Measurements from ENCODE around the gene ALKBH5. TPM values are rescaled to one million over a fixed set of nuclear protein-coding genes. Genes with fewer than 3 reads are reported as not detected.
A peak's percentile ranks its signal among the peaks of the same experiment; 100 is the strongest.

The ALKBH5 gene
- total RNA-seq, 5 donors from 2014 or later (not counting 1 experiment from before 2014, with no cell fraction given): 99.0 to 122 (median 103) TPM

DNA sequence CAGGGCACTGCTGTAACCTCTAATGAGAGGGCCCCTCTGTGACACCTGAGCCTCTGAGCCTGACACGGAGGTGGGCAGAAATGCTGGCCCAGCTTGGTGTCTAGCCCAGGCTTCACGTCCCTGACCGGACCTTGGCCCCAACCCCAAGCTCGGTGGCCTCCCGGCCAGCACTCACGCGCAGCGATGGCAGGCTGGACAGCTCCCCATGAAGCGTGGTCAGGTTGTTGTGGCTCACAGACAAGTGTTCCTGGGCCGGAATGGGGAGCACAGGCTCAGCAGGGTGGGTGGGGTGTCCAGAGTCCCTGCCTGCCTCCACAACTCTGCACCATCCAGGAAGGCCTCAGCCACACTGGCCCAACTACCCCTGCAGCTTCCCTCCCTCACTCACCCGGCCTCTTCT is 72.7 kb downstream of the ALKBH5 start:
- Mint-ChIP-seq H3K27me3 (no peaks in the 10 kb centered on the region), H3K4me1 (peaks cover 22 to 40% (median 34%) of the 10 kb centered on the region in 3 donors), H3K27ac (peak overlapping the region in 1 of 2 donors; percentile 58), H3K36me3 (peaks cover 18% of the 10 kb centered on the region), H3K9me3 (no peaks in the 10 kb centered on the region), H3K4me3 (peak overlapping the region; percentile 59 to 98 (median 95))
- H3K9me3 ChIP-seq: no peaks in the 10 kb centered on the region
- no peak overlapping the region for H3K4me3 ChIP-seq (ENCODE audit: control insufficient read depth in 1 of 2, extremely low read depth in 1 of 2, low read length in 1 of 2)
- peaks cover 14 to 49% of the 10 kb centered on the region in 2 experiments for H3K4me1 ChIP-seq (ENCODE audit: control insufficient read depth in 1 of 2, extremely low read depth in 1 of 2, insufficient read depth in 2 of 2, low read length in 2 of 2)
- ChIA-PET POLR2A (interaction anchor here in 1 of 2 donors (0.6 kb wide), 1 partner anchor 178 kb away, joined by 3 read pairs; no protein-coding TSS in a partner anchor), CTCF (no interaction called here)
- H3K27ac ChIP-seq (ENCODE audit: low read length): no peak overlapping the region
- DNase-seq (no peak), ATAC-seq (replicated peaks in 1 of 4) (no peak)
- 98% methylated on average over 9 of the region's 11 CpGs for WGBS (ENCODE audit: insufficient coverage)
- H3K36me3 ChIP-seq (ENCODE audit: control insufficient read depth in 2 of 2, extremely low read depth in 1 of 2, insufficient read depth in 1 of 2, low read length in 1 of 2): peaks cover 18 to 50% of the 10 kb centered on the region in 2 donors
- no peaks in the 10 kb centered on the region for H3K27me3 ChIP-seq (replicated peaks in 1 of 2; ENCODE audit: control insufficient read depth in 2 of 2, extremely low read depth in 1 of 2, insufficient read depth in 2 of 2, low read length in 1 of 2)

GRCh38 chr17:18256776-18257175 is 73.1 kb downstream of the ALKBH5 start:
- Histone ChIP-seq H3K4me3 (ENCODE audit: control insufficient read depth in 1 of 2, extremely low read depth in 1 of 2, low read length in 1 of 2) (peak overlapping the region in 1 of 2 donors; percentile 80), H3K4me1 (ENCODE audit: control insufficient read depth in 1 of 2, extremely low read depth in 1 of 2, insufficient read depth in 2 of 2, low read length in 2 of 2) (peaks cover 17 to 53% of the 10 kb centered on the region in 2 experiments), H3K27ac (ENCODE audit: low read length) (peak overlapping the region; percentile 27), H3K36me3 (ENCODE audit: control insufficient read depth in 2 of 2, extremely low read depth in 1 of 2, insufficient read depth in 1 of 2, low read length in 1 of 2) (peaks cover 18 to 45% of the 10 kb centered on the region in 2 donors), H3K27me3 (replicated peaks in 1 of 2; ENCODE audit: control insufficient read depth in 2 of 2, extremely low read depth in 1 of 2, insufficient read depth in 2 of 2, low read length in 1 of 2) (no peaks in the 10 kb centered on the region), H3K9me3 (no peaks in the 10 kb centered on the region)
- H3K4me1 Mint-ChIP-seq: peaks cover 26 to 44% (median 39%) of the 10 kb centered on the region in 3 donors
- no peak for ATAC-seq (replicated peaks in 1 of 4)
- peak overlapping the region; percentile 95 to 98 (median 98) for H3K4me3 Mint-ChIP-seq
- no peaks in the 10 kb centered on the region for H3K27me3 Mint-ChIP-seq
- peak overlapping the region; percentile 55 to 75 for H3K27ac Mint-ChIP-seq
- WGBS (ENCODE audit: insufficient coverage): 90% methylated on average over 7 of the region's 7 CpGs
- no peak for DNase-seq
- H3K36me3 Mint-ChIP-seq: peaks cover 15% of the 10 kb centered on the region
- ChIA-PET CTCF (no interaction called here), POLR2A (no interaction called here)
- no peaks in the 10 kb centered on the region for H3K9me3 Mint-ChIP-seq

- Histone ChIP-seq H3K9me3 (no peaks in the 10 kb centered on the region), H3K27ac (ENCODE audit: low read length) (peak overlapping the region; percentile 45), H3K36me3 (ENCODE audit: control insufficient read depth in 2 of 2, extremely low read depth in 1 of 2, insufficient read depth in 1 of 2, low read length in 1 of 2) (peaks cover 16 to 39% of the 10 kb centered on the region in 2 donors), H3K27me3 (replicated peaks in 1 of 2; ENCODE audit: control insufficient read depth in 2 of 2, extremely low read depth in 1 of 2, insufficient read depth in 2 of 2, low read length in 1 of 2) (no peaks in the 10 kb centered on the region), H3K4me3 (ENCODE audit: control insufficient read depth in 1 of 2, extremely low read depth in 1 of 2, low read length in 1 of 2) (peak overlapping the region; percentile 74 to 80), H3K4me1 (ENCODE audit: control insufficient read depth in 1 of 2, extremely low read depth in 1 of 2, insufficient read depth in 2 of 2, low read length in 2 of 2) (peaks cover 17 to 59% of the 10 kb centered on the region in 2 experiments)
- WGBS (ENCODE audit: insufficient coverage): 14% methylated on average over 12 of the region's 18 CpGs
- Mint-ChIP-seq H3K27me3 (no peaks in the 10 kb centered on the region), H3K4me3 (peak overlapping the region; percentile 95 to 98 (median 98)), H3K36me3 (peaks cover 15% of the 10 kb centered on the region), H3K4me1 (peaks cover 31 to 48% (median 44%) of the 10 kb centered on the region in 3 donors), H3K27ac (peak overlapping the region; percentile 89 to 92), H3K9me3 (no peaks in the 10 kb centered on the region)
- peak in 5 of 35 experiments; percentile 15 to 38 (median 18) for DNase-seq
- ChIA-PET CTCF (no interaction called here), POLR2A (no interaction called here)
- ATAC-seq (replicated peaks in 1 of 4): no peak
These were observed 73.8 kb downstream of the ALKBH5 start for GRCh38 chr17:18257268-18257981.

DNA sequence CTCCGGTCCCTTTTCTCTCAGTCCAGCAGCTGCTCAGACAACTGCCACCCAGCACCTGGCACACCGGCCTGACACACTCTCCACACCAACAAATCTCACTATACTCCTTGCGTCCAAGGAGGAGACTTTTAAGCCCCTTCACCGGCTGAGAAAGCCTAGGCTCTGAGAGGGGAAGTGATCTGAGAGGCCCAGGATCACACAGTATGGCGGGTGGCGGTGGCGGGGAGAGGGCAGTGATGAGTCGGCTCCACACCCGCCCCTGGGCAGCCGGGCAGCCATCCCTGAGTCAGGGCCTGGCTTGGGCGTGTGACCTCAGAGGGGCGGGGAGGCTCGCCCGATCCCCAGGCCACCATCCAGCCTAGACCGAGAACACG is 74.3 kb downstream of the ALKBH5 start:
- Mint-ChIP-seq H3K9me3 (no peaks in the 10 kb centered on the region), H3K4me3 (peak overlapping the region; percentile 95 to 98 (median 98)), H3K27ac (peak overlapping the region; percentile 89 to 92), H3K36me3 (peaks cover 15% of the 10 kb centered on the region), H3K4me1 (peaks cover 31 to 50% (median 46%) of the 10 kb centered on the region in 3 donors), H3K27me3 (no peaks in the 10 kb centered on the region)
- Histone ChIP-seq H3K4me1 (ENCODE audit: control insufficient read depth in 1 of 2, extremely low read depth in 1 of 2, insufficient read depth in 2 of 2, low read length in 2 of 2) (peaks cover 17 to 64% of the 10 kb centered on the region in 2 experiments), H3K4me3 (ENCODE audit: control insufficient read depth in 1 of 2, extremely low read depth in 1 of 2, low read length in 1 of 2) (peak overlapping the region; percentile 74 to 80), H3K36me3 (ENCODE audit: control insufficient read depth in 2 of 2, extremely low read depth in 1 of 2, insufficient read depth in 1 of 2, low read length in 1 of 2) (peaks cover 16 to 34% of the 10 kb centered on the region in 2 donors), H3K27me3 (replicated peaks in 1 of 2; ENCODE audit: control insufficient read depth in 2 of 2, extremely low read depth in 1 of 2, insufficient read depth in 2 of 2, low read length in 1 of 2) (no peaks in the 10 kb centered on the region), H3K9me3 (no peaks in the 10 kb centered on the region), H3K27ac (ENCODE audit: low read length) (peak overlapping the region; percentile 45)
- ATAC-seq (replicated peaks in 1 of 4): peak; percentile 12 to 34 (median 27)
- ChIA-PET POLR2A (no interaction called here), CTCF (no interaction called here)
- WGBS (ENCODE audit: insufficient coverage): 0% methylated on average over 14 of the region's 16 CpGs
- peak in 31 of 35 experiments; percentile 17 to 66 (median 34) for DNase-seq

- H3K4me1 ChIP-seq (ENCODE audit: control insufficient read depth in 1 of 2, extremely low read depth in 1 of 2, insufficient read depth in 2 of 2, low read length in 2 of 2): peaks cover 17 to 64% of the 10 kb centered on the region in 2 experiments
- no peaks in the 10 kb centered on the region for H3K27me3 Mint-ChIP-seq
- H3K27ac Mint-ChIP-seq: peak within 1 kb of the TSS; percentile 89 to 92
- under 1% methylated on average over 66 of the region's 71 CpGs for WGBS (ENCODE audit: insufficient coverage)
- H3K27me3 ChIP-seq (replicated peaks in 1 of 2; ENCODE audit: control insufficient read depth in 2 of 2, extremely low read depth in 1 of 2, insufficient read depth in 2 of 2, low read length in 1 of 2): no peaks in the 10 kb centered on the region
- H3K4me3 ChIP-seq (ENCODE audit: control insufficient read depth in 1 of 2, extremely low read depth in 1 of 2, low read length in 1 of 2): peak within 1 kb of the TSS; percentile 74 to 80
- ATAC-seq (replicated peaks in 1 of 4): peak; percentile 47 to 53 (median 50)
- CTCF ChIA-PET: no interaction called here
- H3K4me3 Mint-ChIP-seq: peak within 1 kb of the TSS; percentile 95 to 98 (median 98)
- H3K9me3 Mint-ChIP-seq: no peaks in the 10 kb centered on the region
- POLR2A ChIA-PET: interaction anchor here in 1 of 2 donors (0.8 kb wide), 1 partner anchor 12 kb away, joined by 3 read pairs; no protein-coding TSS in a partner anchor
- peaks cover 31 to 52% (median 48%) of the 10 kb centered on the region in 3 donors for H3K4me1 Mint-ChIP-seq
- H3K36me3 Mint-ChIP-seq: peaks cover 16% of the 10 kb centered on the region
- H3K27ac ChIP-seq (ENCODE audit: low read length): peak within 1 kb of the TSS; percentile 76
- peaks cover 21 to 29% of the 10 kb centered on the region in 2 donors for H3K36me3 ChIP-seq (ENCODE audit: control insufficient read depth in 2 of 2, extremely low read depth in 1 of 2, insufficient read depth in 1 of 2, low read length in 1 of 2)
- H3K9me3 ChIP-seq: no peaks in the 10 kb centered on the region
- DNase-seq: peak in 30 of 35 experiments; percentile 22 to 74 (median 36)
These were observed 74.9 kb downstream of the ALKBH5 start, which contains the start of gene FLII for GRCh38 chr17:18258356-18259038. TSS of gene FLII (minus strand) at chr17:18258738. CDS start at chr17:18258690, 48 bp downstream.

Measured in T-cell (primary cell).